Tibial nerve (tissue), 4 donors: ENCODE results near the gene MFGE8. TPM values are rescaled to one million over a fixed set of nuclear protein-coding genes. Genes with fewer than 3 reads are reported as not detected.

ENCODE experiments used
- DNase-seq, 2 donors: peaks; one replicate each; pipeline ENCODE4 v3.0.0-alpha.2; 2019; ENCODE audit warnings: low spot score in 2 of 2
- H3K27ac ChIP-seq, 4 donors: fragments of 200-600 bp; sonication (generic) in 3 of 4; one replicate each; pipeline ENCODE4 v1.5.1; 2017 to 2019; ENCODE audit warnings: mild to moderate bottlenecking in 1 of 4
- H3K27me3 ChIP-seq, 2 donors: fragments of 200-600 bp; sonication (generic) in 1 of 2; one replicate each; pipeline versions ENCODE4 v1.5.1 to v1.6.0; 2017 to 2019
- H3K36me3 ChIP-seq, 3 donors: fragments of 200-600 bp; sonication (generic); one replicate each; pipeline ENCODE4 v1.5.1; 2018 to 2019
- H3K4me1 ChIP-seq, 4 donors: fragments of 200-600 bp; sonication (generic) in 3 of 4; one replicate each; pipeline ENCODE4 v1.5.1; 2017 to 2019
- H3K4me3 ChIP-seq, 4 donors: fragments of 200-600 bp; sonication (generic) in 3 of 4; one replicate each; pipeline ENCODE4 v1.5.1; 2017 to 2019; ENCODE audit warnings: mild to moderate bottlenecking in 1 of 4, moderate library complexity in 1 of 4
- H3K9me3 ChIP-seq, 4 donors: fragments of 200-600 bp; sonication (generic) in 3 of 4; one replicate each; pipeline ENCODE4 v1.5.1; 2017 to 2019
- EP300 ChIP-seq, 2 donors: sonication (generic); formaldehyde crosslinking; IDR thresholded peaks; one replicate each; pipeline ENCODE4 v1.6.1; 2017; ENCODE audit warnings: antibody characterized with exemption in 2 of 2, mild to moderate bottlenecking in 1 of 2
- POLR2A ChIP-seq, 2 donors: fragments of 450-650 bp; IDR thresholded peaks; one replicate each; pipeline ENCODE4 v1.6.1; 2017; ENCODE audit warnings: antibody characterized with exemption in 2 of 2, mild to moderate bottlenecking in 2 of 2, moderate library complexity in 2 of 2
- whole genome bisulfite sequencing, 2 donors: methylation state at CpG; one replicate each; pipeline ENCODE4 v1.1.5; 2018; 5-methylcytosine and 5-hydroxymethylcytosine counted together
- total RNA-seq, 4 donors: library from RNA; depleted of rRNA; stranded (reverse); fragments of >200 nt; gene quantifications; one replicate each; pipeline ENCODE4 v1.1.0, GENCODE V29; 2016
- TF ChIP-seq, protein P1 (sequence below), 5 experiments: fragments of 200-600 bp in 3 of 5; fragments of 450-650 bp in 2 of 5; sonication (generic) in 3 of 5; IDR thresholded peaks; one replicate each; pipeline ENCODE4 v1.5.1; 2016 to 2019; ENCODE audit warnings: antibody characterized with exemption in 5 of 5, mild to moderate bottlenecking in 3 of 5, moderate library complexity in 2 of 5

MFGE8 gene
- total RNA-seq, 4 donors from 2014 or later: 349 to 553 (median 488) TPM

GRCh38 chr15:88871313-88871712, 41.9 kb downstream of the MFGE8 start:
- no peak for DNase-seq
- WGBS, 2 donors: 82 to 88% methylated on average over 7 to 9 of the region's 14 CpGs
- peaks cover 0 to 11% (median 0%) of the 10 kb centered on the region in 4 donors for H3K4me1 ChIP-seq
- no peak for TF ChIP-seq EP300 (IDR thresholded peaks at IDR 0.05)
- TF ChIP-seq POLR2A (IDR thresholded peaks at IDR 0.05): no peak
- TF ChIP-seq, protein P1, sequence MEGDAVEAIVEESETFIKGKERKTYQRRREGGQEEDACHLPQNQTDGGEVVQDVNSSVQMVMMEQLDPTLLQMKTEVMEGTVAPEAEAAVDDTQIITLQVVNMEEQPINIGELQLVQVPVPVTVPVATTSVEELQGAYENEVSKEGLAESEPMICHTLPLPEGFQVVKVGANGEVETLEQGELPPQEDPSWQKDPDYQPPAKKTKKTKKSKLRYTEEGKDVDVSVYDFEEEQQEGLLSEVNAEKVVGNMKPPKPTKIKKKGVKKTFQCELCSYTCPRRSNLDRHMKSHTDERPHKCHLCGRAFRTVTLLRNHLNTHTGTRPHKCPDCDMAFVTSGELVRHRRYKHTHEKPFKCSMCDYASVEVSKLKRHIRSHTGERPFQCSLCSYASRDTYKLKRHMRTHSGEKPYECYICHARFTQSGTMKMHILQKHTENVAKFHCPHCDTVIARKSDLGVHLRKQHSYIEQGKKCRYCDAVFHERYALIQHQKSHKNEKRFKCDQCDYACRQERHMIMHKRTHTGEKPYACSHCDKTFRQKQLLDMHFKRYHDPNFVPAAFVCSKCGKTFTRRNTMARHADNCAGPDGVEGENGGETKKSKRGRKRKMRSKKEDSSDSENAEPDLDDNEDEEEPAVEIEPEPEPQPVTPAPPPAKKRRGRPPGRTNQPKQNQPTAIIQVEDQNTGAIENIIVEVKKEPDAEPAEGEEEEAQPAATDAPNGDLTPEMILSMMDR (IDR thresholded peaks at IDR 0.05): no peak
- no peaks in the 10 kb centered on the region for H3K36me3 ChIP-seq
- H3K9me3 ChIP-seq: peaks cover 0 to 6% (median 0%) of the 10 kb centered on the region in 4 donors
- no peaks in the 10 kb centered on the region for H3K27me3 ChIP-seq
- H3K27ac ChIP-seq: no peak overlapping the region
- H3K4me3 ChIP-seq: no peak overlapping the region

DNA sequence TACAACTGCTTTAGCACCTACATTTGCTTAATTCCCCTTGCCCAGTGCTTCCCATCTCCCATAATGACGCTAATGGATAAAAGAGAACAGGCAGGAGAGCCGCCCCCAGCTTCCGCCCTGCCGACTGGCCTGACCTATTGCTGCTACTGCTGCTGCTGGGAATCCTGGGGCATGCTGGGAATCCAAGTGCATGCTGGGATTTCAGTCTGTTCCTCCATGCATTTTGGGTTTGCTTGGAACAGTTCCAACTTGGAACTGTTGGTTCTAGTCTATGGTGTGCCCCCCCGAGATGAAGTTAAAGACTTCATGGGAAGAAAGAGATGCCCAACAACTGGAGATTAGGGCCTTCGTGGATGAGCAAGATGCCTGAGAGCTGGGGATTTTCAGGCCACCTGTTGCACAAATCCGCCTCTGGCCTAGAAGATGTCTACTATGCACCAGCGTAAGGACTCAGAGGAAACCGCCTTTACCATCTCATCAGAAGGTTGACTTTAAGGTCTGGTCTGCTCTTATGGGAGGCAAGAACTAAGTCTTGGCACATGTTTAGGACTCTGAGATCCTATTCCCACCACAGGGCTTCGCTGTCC, 46.8 kb downstream of the MFGE8 start:
- H3K36me3 ChIP-seq: no peaks in the 10 kb centered on the region
- H3K4me1 ChIP-seq: no peaks in the 10 kb centered on the region
- peaks cover 0 to 6% (median 0%) of the 10 kb centered on the region in 4 donors for H3K9me3 ChIP-seq
- H3K27me3 ChIP-seq: no peaks in the 10 kb centered on the region
- no peak for DNase-seq
- WGBS, 2 donors: 90 to 92% methylated on average over 10 of the region's 10 CpGs
- H3K4me3 ChIP-seq: no peak overlapping the region
- H3K27ac ChIP-seq: no peak overlapping the region
- TF ChIP-seq POLR2A (IDR thresholded peaks at IDR 0.05) (no peak), EP300 (IDR thresholded peaks at IDR 0.05) (no peak)
- TF ChIP-seq, protein P1 (IDR thresholded peaks at IDR 0.05): no peak

GRCh38 chr15:88865498-88866099, 47.6 kb downstream of the MFGE8 start:
- Histone ChIP-seq H3K9me3 (peaks cover 0 to 6% (median 0%) of the 10 kb centered on the region in 4 donors), H3K27me3 (no peaks in the 10 kb centered on the region), H3K4me1 (no peaks in the 10 kb centered on the region), H3K27ac (no peak overlapping the region), H3K36me3 (no peaks in the 10 kb centered on the region), H3K4me3 (no peak overlapping the region)
- DNase-seq: no peak
- WGBS, 2 donors: 70 to 71% methylated on average over 6 of the region's 6 CpGs
- TF ChIP-seq EP300 (IDR thresholded peaks at IDR 0.05) (no peak), POLR2A (IDR thresholded peaks at IDR 0.05) (no peak)
- TF ChIP-seq, protein P1 (IDR thresholded peaks at IDR 0.05): no peak

GRCh38 chr15:88864861-88865497, 48.2 kb downstream of the MFGE8 start:
- no peaks in the 10 kb centered on the region for H3K27me3 ChIP-seq
- DNase-seq: no peak
- WGBS, 2 donors: 63 to 74% methylated on average over 4 of the region's 4 CpGs
- H3K4me3 ChIP-seq: no peak overlapping the region
- no peak overlapping the region for H3K27ac ChIP-seq
- H3K36me3 ChIP-seq: no peaks in the 10 kb centered on the region
- TF ChIP-seq EP300 (IDR thresholded peaks at IDR 0.05) (no peak), POLR2A (IDR thresholded peaks at IDR 0.05) (no peak)
- TF ChIP-seq, protein P1 (IDR thresholded peaks at IDR 0.05): no peak
- H3K9me3 ChIP-seq: no peaks in the 10 kb centered on the region
- no peaks in the 10 kb centered on the region for H3K4me1 ChIP-seq

- Histone ChIP-seq H3K4me1 (no peaks in the 10 kb centered on the region), H3K36me3 (no peaks in the 10 kb centered on the region), H3K27me3 (no peaks in the 10 kb centered on the region), H3K4me3 (no peak overlapping the region), H3K9me3 (no peaks in the 10 kb centered on the region), H3K27ac (no peak overlapping the region)
- 62 to 78% methylated on average over 1 of the region's 1 CpG for WGBS, 2 donors
- TF ChIP-seq POLR2A (IDR thresholded peaks at IDR 0.05): no peak
- TF ChIP-seq, protein P1 (IDR thresholded peaks at IDR 0.05): no peak
- no peak for TF ChIP-seq EP300 (IDR thresholded peaks at IDR 0.05)
- no peak for DNase-seq
Measured at GRCh38 chr15:88863412-88863811, 49.8 kb downstream of the MFGE8 start.
